Measurements from ENCODE around the gene IKZF2. TPM values are rescaled to one million over a fixed set of nuclear protein-coding genes. Genes with fewer than 3 reads are reported as not detected.
"Not testable (repeated sequence)": the region's sequence is repeated elsewhere in the genome, so short reads cannot be mapped to it uniquely, and the experiment has no call there.

The IKZF2 gene
- total RNA-seq, 2 donors from 2014 or later = 6.0 to 6.5 TPM

GRCh38 chr2:213021971-213022899, 129.2 kb downstream of the IKZF2 start:
- no peak overlapping the region for H3K27ac ChIP-seq
- no peak for TF ChIP-seq CTCF (IDR thresholded peaks at IDR 0.05)
- no peaks in the 10 kb centered on the region for H3K4me1 ChIP-seq
- no peaks in the 10 kb centered on the region for H3K9me3 ChIP-seq
- H3K27me3 ChIP-seq = no peaks in the 10 kb centered on the region
- H3K36me3 ChIP-seq = peaks cover 7% of the 10 kb centered on the region
- no peak overlapping the region for H3K4me3 ChIP-seq
- DNase-seq (ENCODE audit: low spot score) = no peak

GRCh38 chr2:213020913-213021312, 130.5 kb downstream of the IKZF2 start:
- not testable (repeated sequence) for H3K4me1 ChIP-seq; DNase-seq (ENCODE audit: low spot score); H3K4me3 ChIP-seq; H3K27me3 ChIP-seq; H3K27ac ChIP-seq; H3K9me3 ChIP-seq; H3K36me3 ChIP-seq

DNA sequence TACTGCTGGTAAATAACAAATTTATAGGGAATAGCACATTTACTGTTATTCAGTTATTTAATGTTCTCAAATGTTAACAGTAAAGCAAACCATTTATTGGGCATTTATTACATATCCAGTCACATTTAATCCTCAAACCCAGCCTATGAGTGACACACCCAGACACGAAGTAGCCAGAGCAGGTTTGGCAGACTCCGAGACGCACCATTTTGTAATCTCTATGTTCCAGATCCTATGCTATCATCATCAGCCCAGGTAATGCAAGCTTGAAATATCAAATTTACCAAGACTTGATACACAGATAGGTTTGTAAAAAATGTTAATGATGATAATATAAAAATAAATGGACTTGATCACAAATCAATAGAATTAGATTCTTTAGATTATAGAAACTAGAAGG, 131.1 kb downstream of the IKZF2 start:
- no peaks in the 10 kb centered on the region for H3K9me3 ChIP-seq
- H3K4me3 ChIP-seq = no peak overlapping the region
- DNase-seq (ENCODE audit: low spot score) = no peak
- peaks cover 7% of the 10 kb centered on the region for H3K36me3 ChIP-seq
- H3K27ac ChIP-seq = no peak overlapping the region
- H3K4me1 ChIP-seq = no peaks in the 10 kb centered on the region
- no peak for TF ChIP-seq CTCF (IDR thresholded peaks at IDR 0.05)
- H3K27me3 ChIP-seq = no peaks in the 10 kb centered on the region

DNA sequence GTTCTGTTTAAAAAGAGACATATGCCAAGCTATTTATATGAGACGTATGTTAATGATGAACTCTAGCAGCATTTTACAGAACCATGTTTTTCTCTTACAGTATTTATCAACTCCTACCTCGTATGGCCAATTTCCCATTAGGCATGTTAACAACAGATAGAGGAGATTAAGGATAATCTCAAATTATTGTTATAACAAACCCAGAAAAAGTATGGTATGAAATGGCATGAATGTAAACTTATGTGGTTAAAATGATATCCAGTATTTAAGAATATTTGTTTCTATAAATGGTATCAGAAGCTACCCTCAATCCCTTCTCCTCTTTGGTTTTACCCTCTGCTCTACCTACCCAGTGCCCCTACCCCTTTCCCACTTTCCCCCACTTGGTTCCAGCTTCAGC, 132.0 kb downstream of the IKZF2 start:
- peaks cover 7% of the 10 kb centered on the region for H3K36me3 ChIP-seq
- DNase-seq (ENCODE audit: low spot score) = no peak
- H3K9me3 ChIP-seq = no peaks in the 10 kb centered on the region
- no peaks in the 10 kb centered on the region for H3K4me1 ChIP-seq
- no peaks in the 10 kb centered on the region for H3K27me3 ChIP-seq
- no peak overlapping the region for H3K27ac ChIP-seq
- no peak overlapping the region for H3K4me3 ChIP-seq
- no peak for TF ChIP-seq CTCF (IDR thresholded peaks at IDR 0.05)

GRCh38 chr2:213018340-213018901, 133.0 kb downstream of the IKZF2 start:
- no peak overlapping the region for H3K4me3 ChIP-seq
- TF ChIP-seq CTCF (IDR thresholded peaks at IDR 0.05) = no peak
- no peak overlapping the region for H3K27ac ChIP-seq

DNA sequence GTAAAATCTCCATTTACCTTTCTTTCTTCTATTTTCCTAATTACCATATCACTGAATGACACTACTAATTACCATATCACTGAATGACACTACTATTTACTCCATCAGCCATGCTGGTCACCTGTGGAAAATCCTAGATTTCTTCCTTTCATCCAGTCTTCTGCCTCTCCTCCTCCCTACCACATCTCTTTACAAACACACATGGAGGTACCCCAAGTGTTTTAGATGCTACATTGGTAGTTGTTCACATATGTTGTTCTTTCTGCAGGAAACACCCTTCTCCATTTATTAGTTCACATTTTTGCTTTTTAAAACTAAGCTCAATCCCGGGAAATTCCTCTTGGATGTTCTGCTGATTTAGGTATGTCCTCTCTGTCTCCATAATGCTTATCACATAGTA, 134.0 kb downstream of the IKZF2 start:
- H3K4me1 ChIP-seq = no peaks in the 10 kb centered on the region
- no peak overlapping the region for H3K4me3 ChIP-seq
- no peak overlapping the region for H3K27ac ChIP-seq
- peaks cover 7% of the 10 kb centered on the region for H3K36me3 ChIP-seq
- DNase-seq (ENCODE audit: low spot score) = no peak
- TF ChIP-seq CTCF (IDR thresholded peaks at IDR 0.05) = no peak
- H3K9me3 ChIP-seq = no peaks in the 10 kb centered on the region
- H3K27me3 ChIP-seq = no peaks in the 10 kb centered on the region

More at GRCh38 chr2:213018340-213018901, 133.0 kb downstream of the IKZF2 start:
- Histone ChIP-seq H3K9me3 (no peaks in the 10 kb centered on the region), H3K4me1 (no peaks in the 10 kb centered on the region), H3K27me3 (no peaks in the 10 kb centered on the region), H3K36me3 (peaks cover 7% of the 10 kb centered on the region)
- no peak for DNase-seq (ENCODE audit: low spot score)

All from right atrium auricular region (tissue), 2 donors.